NCI-H146 treated with DMSO at 0.1 percent for 48 hours (cell line): Measurements from ENCODE around the gene TBX19.

ENCODE experiments used
- DNase-seq: peaks from one replicate; lab custom pipeline; 2025; ENCODE audit not compliant: unreplicated experiment; lab: John Stamatoyannopoulos, UW

Gene TBX19

DNA sequence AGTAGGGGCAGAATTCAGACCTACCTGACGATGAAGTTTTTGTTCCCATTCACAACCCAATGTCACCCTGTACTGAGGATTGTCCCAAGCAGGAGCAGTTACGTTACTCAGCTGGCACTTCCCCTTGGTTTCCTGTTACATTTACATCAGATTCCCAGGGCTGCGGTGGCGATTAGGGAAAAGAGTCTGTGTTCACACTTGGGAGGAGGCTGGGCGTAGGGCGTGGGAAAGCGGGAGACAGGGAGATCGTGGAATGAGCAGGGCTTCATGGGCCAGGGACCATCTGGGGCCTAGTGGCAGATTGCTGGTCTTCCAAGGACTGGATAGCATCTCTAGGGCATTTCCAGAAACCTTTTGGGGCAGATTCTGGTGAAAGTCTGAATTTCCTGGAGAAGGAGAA is 39.0 kb downstream of the TBX19 start:
- DNase-seq: no peak

DNA sequence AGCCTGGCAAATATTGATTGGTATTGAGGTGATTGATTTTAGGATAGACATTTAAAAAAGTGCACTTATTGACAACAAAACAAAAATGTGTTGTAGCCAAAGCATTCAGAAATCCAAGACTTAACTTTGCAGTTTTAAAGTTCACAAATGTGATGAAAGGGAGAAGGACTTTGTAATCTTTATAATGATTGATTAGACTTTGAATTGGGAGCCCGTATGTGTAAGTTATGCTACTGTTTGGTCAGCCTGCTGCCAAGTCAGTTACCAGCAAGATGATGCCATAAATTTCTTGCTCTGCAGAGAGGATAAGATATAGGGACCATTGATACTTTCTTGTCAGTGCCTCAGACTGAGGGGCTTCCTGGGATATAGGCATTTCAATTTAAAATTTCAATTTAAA is 39.5 kb downstream of the TBX19 start:
- DNase-seq: no peak

DNA sequence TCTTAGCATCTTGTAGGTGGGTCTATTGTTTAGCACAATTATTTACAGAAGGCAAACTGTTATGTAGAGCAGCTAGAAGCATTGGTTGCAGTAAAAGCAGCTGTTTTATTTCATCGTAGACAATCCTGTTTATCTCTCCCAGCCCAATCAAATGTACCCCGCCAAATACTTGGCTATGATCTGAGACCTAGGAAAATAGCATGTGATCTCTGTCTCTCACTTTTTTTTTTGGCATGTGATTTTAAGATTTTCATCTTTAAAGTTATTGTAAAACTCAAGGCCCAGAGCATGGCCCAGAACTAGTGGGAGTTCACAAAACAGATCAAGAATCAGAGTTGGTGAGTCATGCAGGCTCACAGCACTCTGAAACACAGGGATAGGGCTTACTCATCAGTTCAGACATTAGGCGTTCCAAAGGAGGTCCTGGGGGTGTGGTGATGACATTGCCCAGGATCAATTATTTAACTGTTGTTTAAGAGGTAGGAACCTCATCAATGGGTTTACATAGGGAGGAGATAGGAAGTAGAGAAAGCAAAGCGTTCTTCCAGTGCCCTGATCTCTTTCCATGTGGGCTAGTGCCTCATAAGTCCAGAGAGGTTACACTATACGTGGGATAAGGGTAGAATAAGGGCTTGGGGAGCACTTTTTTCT is 40.2 kb downstream of the TBX19 start:
- DNase-seq: no peak

DNA sequence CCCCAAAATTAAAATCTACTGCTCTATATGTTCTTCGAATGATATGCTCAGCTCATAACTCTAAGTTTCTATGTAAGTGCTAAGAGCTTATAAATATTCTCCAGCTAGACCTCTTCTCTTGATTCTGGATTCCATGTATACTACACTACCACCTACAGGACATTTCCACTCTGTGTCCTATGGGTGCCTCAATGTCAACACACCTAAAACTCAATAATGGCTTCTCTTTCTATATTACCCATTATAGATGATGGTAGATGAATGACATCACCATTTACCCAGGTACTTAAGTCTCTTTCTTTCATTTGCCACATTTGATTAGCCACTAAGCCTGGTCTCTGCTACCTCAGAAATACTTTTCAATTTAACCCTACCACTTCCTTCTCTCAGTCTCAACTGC is 41.3 kb downstream of the TBX19 start:
- DNase-seq: peak; percentile 36

DNA sequence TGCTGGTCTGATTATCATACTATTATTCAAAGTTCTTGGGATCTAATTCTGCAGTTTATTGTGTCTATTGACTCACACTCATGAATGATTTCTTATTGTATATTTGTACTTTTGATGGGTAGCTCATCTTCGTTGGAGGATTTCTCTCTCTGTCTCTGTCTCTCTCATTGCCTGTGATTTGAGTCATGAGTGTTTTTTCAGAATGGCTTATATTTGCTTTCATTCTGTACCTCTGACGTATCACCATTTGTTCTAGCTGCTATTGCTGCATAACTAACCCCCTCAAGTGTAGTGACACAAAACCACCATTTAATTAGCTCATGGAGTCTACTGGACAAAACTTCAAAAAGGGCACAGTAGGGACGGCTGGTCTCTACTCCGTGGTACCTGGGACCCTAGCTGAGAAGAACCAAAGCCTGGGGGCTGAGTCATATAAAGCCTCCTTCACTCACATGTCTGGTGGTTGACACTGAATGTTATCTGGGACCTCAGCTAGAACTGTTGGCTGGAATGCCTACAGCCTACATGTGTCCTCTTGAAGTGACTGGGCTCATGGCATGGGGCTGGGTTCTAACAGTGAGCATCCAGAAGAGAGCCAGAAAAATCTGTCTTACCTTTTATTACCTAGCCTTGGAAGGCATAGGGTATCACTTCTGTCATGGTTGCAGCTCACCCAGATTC is 44.2 kb downstream of the TBX19 start:
- DNase-seq: no peak

DNA sequence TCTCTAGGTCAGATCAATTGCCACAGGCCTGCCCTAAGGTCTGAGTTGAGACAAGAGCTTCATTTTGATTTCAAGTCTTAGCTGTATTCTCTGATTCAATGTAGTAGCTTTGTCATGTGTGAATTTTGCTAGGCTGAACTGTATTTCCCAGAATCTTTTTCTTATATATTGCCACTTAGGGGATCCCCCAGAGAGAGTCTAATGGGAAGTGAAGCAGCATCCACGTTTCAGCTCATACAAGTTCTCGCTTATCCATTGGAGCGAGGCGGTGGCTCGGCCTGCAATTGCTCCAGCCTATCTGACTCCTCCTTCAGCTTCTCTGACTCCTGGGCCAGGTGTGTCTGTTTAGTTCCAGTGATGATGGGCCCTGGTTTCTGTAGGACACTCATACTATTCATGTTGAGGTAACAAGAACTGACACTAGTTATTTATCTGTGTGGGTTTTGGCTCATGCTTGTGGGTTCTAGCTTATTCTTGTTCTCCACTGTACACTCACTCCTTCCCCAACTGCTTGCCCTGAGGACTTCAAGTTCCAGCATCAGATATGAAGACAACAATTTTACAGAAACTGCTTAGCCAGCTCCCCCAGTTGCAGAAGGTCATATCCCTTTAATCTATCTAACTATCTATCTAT is 48.2 kb downstream of the TBX19 start:
- DNase-seq: no peak

DNA sequence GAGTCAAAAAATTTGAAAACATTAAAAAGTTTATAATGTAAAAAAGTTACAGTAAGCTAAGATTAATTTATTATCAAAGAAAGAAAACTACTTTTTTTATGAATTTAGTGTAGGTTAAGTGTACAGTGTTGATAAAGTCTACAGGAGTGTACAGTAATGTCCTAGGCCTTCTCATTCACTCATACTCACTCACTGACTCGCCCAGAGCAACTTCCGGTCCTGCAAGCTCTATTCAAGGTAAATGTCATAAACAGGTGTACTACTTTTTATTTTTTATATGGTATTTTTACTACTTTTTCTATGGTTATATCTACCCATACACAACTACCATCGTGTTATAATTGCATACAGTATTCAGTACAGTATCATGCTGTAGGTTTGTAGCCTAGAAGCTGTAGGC is 49.6 kb downstream of the TBX19 start:
- DNase-seq: no peak

DNA sequence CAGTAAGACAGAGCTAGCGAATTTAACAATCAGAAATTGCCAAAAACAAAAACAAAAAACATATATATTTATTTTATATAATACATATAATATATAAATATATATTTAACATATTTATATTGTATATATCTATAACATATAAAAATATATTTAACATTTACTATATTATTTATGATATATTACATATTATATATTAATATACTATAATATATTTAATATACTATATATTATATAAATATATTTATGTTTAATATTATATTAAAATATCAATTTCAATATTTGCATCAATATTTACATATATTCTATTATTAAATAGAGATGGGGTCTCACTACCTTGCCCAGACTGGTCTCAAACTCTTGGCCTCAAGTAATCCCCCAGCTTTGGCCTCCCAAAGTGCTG is 50.9 kb downstream of the TBX19 start:
- DNase-seq: no peak

DNA sequence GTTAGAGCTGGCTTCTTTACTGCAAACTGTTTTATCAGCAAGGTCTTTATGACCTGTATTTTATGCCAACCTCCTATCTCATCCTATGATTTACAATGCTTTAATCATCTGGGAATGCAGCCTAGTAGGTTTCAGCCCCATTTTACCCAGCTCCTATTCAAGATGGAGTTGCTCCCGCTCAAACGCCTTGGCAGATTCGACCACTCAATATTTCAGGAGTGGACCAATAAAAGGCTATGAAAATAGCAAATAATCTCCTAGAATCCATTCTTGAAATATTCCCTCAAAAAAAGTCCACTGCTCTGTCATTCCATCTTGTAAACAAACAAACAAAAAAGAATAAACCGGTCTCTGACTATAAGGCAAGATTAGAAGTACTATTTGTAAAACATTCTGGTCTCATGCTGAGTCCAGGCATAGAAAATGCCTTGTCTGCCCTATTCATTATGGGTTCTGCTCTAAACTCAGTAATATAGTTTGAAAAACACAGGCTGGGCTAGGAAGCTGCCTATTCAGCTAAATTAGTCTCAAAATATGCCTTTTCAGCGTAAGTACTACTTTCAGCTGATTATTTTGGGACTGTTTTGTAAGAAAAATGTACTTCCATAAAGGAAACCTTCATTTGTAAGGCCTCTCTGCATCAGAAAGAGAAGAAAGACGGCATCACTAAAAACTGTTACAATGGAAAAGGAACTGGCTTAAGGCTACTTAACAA is 53.0 kb downstream of the TBX19 start:
- DNase-seq: no peak

DNA sequence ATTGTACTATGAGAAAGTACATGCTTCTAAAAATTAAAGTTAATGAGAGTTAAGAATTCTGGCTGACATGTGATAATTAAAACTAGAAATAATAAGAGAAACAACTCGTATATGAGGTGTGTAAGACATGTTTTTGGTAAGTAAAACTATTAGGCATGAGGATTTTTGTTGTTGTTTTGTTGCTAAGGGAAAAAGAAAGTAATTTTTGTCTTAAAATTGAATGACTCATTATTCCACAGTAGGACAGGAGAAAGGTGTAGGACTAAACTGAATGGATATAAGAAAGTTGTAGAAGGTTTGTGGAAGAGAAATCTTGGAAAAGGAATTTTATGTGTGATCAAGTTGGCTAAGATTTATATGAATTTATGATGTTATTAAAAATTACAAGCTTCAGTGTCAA is 54.8 kb downstream of the TBX19 start:
- DNase-seq: no peak

DNA sequence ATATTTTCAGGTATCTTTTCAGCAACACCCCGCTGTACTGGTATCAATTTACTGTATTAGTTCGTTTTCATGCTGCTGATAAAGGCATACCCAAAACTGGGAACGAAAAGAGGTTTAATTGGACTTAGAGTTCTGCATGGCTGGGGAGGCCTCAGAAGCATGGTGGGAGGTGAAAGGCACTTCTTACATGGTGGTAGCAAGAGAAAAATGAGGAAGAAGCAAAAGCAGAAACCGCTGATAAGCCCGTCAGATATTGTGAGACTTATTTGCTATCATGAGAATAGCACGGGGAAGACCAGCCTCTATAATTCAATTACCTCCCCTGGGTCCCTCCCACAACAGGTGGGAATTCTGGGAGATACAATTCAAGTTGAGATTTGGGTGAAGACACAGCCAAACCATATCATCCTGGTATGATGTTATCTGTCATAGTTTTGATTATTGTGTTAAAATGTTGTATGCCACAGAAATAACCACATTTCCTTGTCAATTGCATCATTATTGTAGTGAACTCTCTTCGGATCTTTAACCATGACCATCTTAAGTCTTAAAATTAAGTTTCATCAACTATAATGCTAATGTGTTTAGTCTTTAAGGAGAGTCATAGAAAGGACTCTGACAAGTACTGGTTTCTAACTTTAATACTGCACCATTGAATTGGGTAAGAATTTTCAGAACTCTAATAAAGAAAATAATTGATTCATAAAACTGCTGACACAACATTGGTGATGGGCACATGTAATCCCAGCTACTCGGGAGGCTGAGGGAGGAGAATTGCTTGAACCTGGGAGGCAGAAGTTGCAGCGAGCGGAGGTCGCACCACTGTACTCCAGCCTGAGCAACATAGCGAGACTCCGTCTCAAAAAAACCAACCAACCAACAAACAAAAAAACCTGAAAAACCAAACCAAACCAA is 58.2 kb downstream of the TBX19 start:
- DNase-seq: no peak

DNA sequence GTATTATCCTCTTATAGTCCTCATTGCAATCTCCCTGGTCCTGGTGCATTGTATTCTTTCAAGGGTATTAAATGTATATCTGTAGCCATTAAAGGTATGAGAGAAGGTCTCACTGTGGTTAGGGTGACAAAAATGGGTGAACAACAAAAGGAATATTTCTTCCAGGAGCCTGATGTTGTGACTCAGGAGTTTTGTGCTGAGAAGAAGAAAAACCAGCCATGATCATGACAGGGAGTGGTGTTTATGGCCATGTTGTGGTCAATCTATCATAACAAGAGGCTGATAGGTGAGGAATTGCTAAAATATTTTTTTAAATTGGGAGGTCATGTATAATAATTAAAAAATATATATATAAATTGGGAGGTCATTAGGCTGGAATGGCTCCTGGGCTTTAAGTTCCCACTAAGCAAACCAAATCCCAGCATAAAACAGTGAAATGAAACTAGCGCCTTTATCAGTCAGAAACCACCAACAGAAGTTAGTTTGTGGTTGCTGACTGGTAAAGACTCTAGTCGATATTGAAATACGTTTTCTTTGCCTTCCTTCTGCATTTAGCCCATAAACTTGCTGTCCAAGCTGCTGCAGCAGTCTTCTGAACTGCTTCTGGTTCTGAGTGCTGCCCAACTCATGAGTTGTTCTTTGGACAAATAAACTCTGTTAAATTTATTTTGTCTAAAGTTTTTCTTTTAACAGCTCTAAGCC is 60.3 kb downstream of the TBX19 start:
- no peak for DNase-seq

DNA sequence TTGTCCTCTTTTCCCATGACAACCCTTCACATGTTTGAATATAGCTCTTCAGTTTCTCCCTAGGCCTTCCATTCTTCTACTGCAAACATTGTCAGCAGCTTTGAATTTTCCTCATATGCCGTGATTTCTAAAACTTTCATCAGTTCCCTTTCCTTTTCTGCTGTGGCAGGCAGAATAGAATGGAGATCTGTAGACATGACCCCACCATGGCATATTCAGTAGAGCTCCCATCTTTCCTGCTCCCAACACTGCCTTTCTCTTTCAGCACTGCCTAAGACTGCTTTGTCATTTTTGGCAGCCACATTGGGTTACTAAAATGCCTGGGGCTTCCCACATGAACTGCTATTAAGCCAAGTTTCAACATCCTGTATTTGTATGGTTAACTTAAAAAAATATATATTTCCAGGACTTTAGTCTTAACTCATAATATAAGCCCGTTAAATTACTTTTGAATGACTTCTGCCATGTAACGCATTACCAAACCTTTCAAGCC is 60.9 kb downstream of the TBX19 start:
- DNase-seq: no peak

DNA sequence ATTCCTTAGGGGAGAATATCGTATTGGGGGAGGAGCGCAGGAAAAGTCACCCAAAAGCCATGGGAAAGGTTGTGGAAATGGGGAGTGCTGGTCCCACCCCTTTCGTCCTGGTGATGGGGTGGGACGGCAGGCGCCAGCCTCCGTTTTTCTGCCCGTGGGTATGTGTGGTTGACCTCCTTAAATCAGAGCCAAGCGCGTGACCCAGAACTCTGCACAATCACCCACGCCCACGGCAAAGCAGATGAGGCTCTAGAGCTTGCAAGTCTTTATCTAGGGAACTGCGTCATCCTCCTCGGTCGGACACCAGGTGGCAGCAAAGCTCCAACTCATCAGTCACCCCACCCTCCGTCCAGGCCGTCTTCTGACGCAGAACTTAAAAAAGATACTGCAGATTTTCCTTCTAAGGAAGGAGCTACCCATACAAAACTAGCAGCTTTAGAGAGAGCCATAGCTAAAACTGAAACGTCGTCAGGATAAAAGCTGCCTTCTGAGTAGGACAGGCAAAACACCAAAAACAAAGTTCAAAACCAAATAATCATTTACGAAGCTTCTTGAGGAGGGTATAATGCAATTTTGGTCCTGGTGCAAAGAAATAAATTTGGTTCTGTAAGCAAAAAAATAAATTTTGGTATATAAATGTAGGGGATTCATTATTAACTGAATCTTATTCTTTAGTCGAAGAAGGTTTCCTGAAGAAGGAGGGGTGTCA is 62.0 kb downstream of the TBX19 start:
- peak; percentile 56 for DNase-seq

DNA sequence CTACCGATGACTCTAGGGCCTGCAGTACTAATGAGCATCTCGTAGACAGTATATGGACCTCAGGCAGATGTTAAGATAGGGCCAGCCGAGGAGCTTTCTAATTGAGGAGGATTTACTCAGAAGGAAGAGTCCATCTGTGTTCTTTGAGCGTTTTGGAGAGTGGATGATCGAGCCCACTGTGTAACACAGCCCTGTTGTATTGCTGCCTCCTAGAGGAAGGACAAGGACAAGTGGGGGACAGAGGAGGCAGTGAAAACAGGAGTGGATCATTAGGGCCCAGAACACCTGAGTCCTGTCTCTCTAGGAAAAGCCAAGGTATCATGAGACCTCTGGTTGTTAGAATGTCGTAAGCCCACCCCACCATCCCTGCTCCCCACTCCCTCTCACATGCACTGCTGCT is 62.9 kb downstream of the TBX19 start:
- DNase-seq: no peak

DNA sequence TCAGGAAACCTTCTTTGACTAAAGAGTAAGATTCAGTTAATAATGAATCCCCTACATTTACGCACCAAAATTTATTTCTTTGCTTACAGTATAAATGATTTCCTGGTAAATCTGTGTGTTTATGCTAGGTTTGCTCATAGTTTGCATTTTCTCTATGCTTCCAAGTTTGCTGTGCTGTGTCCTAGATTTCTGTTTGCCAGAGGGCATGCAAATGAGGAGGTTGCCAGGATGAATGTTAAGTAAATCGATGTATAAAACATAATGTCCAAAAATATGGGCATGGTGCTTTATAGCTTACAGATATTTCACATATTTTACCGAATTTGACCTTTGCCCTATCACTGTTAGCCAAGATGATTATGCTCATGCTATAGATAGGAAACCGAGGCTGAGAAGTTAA is 63.8 kb downstream of the TBX19 start:
- no peak for DNase-seq

DNA sequence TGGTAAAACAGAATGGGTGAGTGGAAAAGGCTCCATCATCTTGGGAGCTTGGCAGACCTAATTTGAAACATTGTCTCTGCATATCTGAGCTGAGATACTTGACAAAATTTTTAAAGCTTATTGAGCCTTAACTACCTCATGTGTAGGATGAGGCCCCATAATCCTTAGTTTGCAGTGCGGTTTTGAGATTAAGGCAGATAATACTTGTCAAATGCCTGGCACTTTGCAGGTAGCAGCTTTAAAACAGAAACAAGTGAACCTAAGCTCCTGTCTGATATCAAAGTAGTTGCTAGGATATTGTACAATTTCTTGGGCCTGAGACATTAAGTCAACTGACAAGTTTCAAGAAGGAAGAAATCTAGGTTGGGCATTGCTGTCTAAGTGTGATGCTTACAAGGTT is 65.3 kb downstream of the TBX19 start:
- no peak for DNase-seq

DNA sequence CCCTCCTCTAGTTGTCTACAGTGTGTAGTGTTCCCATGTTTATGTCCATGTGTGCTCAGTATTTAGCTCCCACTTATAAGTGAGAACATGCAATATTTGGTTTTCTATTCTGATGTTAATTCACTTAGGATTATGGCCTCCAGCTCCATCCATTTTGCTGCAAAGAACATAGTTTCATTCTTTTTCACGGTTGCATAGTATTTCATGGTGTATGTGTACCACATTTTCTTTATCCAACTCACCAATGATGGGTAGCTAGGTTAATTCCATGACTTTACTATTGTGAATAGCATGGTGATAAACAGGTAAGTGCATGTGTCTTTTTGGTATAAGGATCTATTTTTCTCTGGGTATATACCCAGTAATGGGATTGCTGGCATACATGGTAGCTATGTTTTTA is 67.0 kb downstream of the TBX19 start:
- no peak for DNase-seq

DNA sequence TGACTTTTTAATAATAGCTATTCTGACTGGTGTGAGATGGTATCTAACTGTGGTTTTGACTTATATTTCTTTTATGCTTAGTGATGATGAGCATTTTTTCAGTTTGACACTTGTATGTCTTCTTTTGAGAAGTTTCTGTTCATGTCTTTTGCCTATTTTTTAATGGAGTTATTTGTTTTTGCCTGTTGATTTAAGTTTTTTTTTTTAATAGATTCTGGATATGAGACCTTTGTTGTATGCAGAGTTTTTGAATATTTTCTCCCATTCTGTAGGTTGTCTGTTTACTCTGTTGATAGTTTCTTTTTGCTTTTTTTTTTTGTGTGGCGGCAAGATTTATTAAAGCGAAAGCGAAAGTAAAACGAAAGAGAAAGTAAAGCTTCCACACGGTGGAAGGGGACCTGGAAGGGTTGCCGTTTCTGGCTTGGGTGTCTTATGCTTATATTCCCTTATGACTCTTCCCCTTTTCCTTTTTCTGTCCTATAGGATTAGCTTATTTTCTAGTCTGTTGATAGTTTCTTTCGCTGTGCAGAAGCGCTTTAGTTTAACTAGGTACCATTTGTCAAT is 67.6 kb downstream of the TBX19 start:
- DNase-seq: no peak
